ENCODE measurements around the gene SMCO4. TPM values are rescaled to one million over a fixed set of nuclear protein-coding genes. Genes with fewer than 3 reads are reported as not detected.

The SMCO4 gene
- total RNA-seq, 2 experiments from 2014 or later: 6.1 to 6.8 TPM

DNA sequence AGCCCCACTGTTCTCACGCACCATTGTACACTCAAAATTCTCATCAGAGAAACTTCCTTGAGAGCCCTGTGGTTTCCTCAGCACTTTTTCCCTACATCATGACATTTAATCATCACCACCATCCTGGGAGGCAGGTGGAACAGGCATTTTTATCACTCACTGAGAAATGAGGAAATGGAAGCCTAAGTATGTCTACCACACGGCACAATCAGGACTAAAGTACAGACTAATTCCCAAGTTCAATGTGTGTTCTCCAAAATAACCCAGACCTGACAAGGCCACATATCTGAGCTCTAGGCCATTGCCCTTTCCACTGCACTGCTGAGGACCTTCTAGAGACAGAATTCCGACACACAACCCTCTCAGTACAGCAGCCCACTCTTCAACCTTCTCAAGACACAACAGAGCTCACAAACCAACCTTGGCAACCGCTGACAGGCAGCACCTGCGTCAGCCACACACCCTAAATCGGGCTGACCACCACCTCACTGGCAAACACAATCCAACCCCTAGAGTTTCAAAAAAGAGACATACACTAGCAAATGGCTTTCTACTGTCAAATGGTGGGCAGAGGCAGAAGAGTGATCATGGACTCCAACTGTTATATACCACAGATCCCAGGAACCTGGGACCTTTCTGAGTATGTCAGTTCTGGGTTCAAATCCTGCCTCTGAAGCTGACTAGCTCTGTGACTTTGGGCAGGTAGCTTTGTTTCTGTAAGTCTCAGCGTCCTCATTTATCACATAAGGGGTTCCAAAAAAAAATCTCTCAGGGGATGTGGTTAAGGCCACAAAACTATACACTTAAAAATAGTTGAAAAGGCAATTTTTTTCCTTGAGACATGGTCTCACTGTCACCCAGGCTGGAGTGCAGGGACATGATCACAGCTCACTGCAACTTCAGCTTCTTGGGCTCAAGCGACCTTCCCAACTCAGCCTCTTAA lies 16.3 kb downstream of the SMCO4 start:
- Mint-ChIP-seq H3K36me3 (no peaks in the 10 kb centered on the region), H3K9me3 (no peaks in the 10 kb centered on the region), H3K4me3 (no peak overlapping the region), H3K27ac (no peak overlapping the region), H3K4me1 (peaks cover 21% of the 10 kb centered on the region), H3K27me3 (no peaks in the 10 kb centered on the region)
- DNase-seq: no peak

GRCh38 chr11:93526346-93526633 lies 16.9 kb downstream of the SMCO4 start:
- no peak for DNase-seq
- Mint-ChIP-seq H3K36me3 (no peaks in the 10 kb centered on the region), H3K9me3 (no peaks in the 10 kb centered on the region), H3K27me3 (no peaks in the 10 kb centered on the region), H3K27ac (no peak overlapping the region), H3K4me3 (no peak overlapping the region), H3K4me1 (peaks cover 21% of the 10 kb centered on the region)

DNA sequence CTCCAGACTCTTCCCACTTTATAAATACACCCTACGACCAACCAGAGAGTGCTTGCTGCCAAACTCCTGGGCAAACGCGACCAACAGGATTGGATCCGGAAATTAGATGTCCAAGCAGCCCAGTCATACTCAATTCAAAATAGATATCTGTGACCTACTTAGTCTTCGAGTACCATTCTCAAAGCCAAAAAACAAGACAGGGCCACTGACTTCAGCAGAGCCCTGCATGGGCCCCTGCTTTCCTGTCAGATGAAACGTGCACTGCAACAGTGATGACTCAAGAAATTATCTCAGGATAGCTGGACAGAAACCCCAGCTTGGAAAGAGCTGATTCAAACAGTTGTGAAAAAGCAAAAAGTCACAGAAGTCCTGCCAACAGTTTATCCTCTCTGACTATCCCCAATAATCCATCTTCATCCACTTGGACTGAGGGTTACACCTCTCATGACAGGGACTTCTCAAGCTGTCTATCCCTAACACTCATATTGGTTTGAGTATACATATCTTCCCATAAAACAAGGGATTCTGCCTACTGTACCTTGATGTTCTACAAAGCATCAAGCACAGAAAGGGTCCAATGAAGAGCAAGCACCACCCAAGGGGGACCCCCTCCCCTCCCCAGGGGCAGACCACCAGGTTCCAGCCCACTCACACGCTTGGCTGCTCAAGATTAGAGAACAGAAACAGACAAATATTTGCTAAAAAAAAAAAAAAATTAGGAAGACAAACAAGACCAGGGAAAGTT lies 17.4 kb downstream of the SMCO4 start:
- no peaks in the 10 kb centered on the region for H3K27me3 Mint-ChIP-seq
- H3K27ac Mint-ChIP-seq: no peak overlapping the region
- no peak overlapping the region for H3K4me3 Mint-ChIP-seq
- no peaks in the 10 kb centered on the region for H3K9me3 Mint-ChIP-seq
- H3K36me3 Mint-ChIP-seq: no peaks in the 10 kb centered on the region
- no peak for DNase-seq
- peaks cover 26% of the 10 kb centered on the region for H3K4me1 Mint-ChIP-seq

DNA sequence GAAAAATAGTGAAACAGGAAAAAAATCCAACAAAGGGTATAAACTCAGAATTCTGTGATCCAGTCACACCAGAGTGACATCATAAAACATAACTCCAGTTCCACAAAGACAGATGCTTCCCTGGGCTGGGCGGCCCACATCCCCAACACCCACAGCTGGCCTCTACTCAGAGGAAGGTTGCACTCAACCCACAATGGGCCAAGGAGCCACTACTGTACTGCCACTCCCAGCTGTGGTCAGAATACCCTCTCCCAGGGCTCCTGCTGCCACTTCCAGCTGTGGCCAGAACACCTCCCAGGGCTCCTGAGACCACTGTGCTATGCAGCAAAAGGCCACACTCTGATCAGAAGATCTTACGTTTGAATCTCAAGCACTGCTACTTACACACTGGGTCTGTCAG lies 18.3 kb downstream of the SMCO4 start:
- Mint-ChIP-seq H3K4me3 (no peak overlapping the region), H3K27ac (no peak overlapping the region), H3K36me3 (no peaks in the 10 kb centered on the region), H3K9me3 (no peaks in the 10 kb centered on the region), H3K27me3 (no peaks in the 10 kb centered on the region), H3K4me1 (peaks cover 17% of the 10 kb centered on the region)
- no peak for DNase-seq

- no peak overlapping the region for H3K27ac Mint-ChIP-seq
- H3K4me3 Mint-ChIP-seq: no peak overlapping the region
- peaks cover 10% of the 10 kb centered on the region for H3K4me1 Mint-ChIP-seq
Measured at GRCh38 chr11:93524173-93524536, 19.0 kb downstream of the SMCO4 start.

DNA sequence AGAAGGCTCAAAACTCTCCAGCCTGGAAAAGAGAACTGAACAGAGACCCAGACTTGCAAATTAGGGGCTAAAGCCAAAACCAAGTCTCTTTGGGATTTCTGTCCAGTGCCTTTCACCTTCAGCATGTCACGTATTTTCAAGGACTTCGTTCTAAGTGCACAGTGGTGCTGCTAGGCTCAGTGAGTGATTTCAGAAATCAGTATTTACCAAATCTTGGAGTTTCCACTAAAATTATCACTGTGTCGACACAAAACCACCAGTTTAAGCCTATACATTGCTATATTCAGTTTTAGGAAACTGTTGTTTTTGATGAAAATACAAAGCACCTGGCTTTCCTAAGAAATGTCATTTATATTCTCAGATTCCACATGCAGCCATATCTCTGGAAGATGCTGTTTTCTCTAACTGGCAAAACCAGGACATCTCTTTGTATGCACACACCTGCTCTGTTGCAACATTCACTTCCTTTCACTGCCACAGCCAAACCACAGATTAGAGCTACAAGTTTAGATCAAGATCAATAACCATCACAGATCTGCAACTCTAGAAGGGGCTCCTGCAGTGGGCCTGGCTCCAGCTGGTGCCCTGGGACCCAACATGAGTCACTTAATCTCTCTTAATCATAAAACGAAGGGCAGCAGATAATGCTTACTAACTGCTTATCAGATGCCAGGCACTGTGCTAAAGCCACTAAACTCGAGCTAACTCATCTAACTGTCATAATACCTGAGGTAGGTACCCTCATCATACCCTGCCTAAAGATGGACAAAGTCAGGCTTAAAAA lies 22.3 kb downstream of the SMCO4 start:
- no peaks in the 10 kb centered on the region for H3K27me3 Mint-ChIP-seq
- H3K4me1 Mint-ChIP-seq: peaks cover 5% of the 10 kb centered on the region
- no peaks in the 10 kb centered on the region for H3K36me3 Mint-ChIP-seq
- H3K4me3 Mint-ChIP-seq: no peak overlapping the region
- DNase-seq: no peak
- no peaks in the 10 kb centered on the region for H3K9me3 Mint-ChIP-seq
- no peak overlapping the region for H3K27ac Mint-ChIP-seq

More at GRCh38 chr11:93524173-93524536, 19.0 kb downstream of the SMCO4 start:
- Mint-ChIP-seq H3K27me3 (no peaks in the 10 kb centered on the region), H3K9me3 (no peaks in the 10 kb centered on the region), H3K36me3 (no peaks in the 10 kb centered on the region)
- DNase-seq: no peak

DNA sequence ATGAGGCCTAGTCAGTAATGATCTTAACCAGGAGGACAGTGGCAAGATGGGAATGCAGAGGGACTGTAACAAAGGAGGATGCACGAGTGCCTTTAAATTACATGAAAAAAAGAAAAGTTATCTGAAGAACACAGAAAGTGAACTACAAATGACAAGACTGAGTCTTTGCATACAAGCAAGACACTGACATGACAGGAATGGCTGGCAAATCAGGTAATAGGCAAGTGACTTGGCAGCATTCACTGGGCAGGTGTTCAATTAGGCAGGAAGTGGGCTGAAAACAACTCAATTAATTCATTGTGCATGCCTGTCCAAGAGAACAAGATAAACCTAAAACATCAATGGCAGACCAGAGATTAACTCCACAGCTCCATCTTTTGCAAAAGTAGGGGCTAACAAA lies 24.0 kb downstream of the SMCO4 start:
- Mint-ChIP-seq H3K4me1 (peaks cover 5% of the 10 kb centered on the region), H3K27ac (no peak overlapping the region), H3K4me3 (no peak overlapping the region), H3K9me3 (no peaks in the 10 kb centered on the region), H3K27me3 (no peaks in the 10 kb centered on the region), H3K36me3 (no peaks in the 10 kb centered on the region)
- DNase-seq: no peak

GRCh38 chr11:93518081-93518480 lies 25.1 kb downstream of the SMCO4 start:
- no peak overlapping the region for H3K4me3 Mint-ChIP-seq
- H3K36me3 Mint-ChIP-seq: no peaks in the 10 kb centered on the region
- H3K27ac Mint-ChIP-seq: no peak overlapping the region
- no peaks in the 10 kb centered on the region for H3K27me3 Mint-ChIP-seq
- DNase-seq: no peak
- peaks cover 5% of the 10 kb centered on the region for H3K4me1 Mint-ChIP-seq
- H3K9me3 Mint-ChIP-seq: no peaks in the 10 kb centered on the region

DNA sequence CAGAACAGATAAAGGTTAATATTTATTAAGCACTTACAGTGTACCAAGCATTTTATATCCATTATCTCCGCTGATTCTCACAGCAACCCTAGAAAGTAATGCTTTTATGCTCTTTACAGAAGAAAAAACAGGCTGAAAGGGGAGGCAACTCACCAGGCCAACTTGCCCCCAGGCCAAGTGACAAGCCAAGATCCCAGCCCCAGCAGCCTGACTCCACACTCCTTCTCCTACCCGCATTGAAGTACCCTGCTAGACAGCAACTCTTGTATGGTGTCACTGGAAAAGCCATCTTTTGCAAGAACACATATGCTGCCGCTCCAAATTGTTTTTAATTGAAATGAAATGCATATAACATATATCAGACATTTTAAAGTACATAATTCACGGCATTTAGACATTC lies 25.6 kb downstream of the SMCO4 start:
- peaks cover 5% of the 10 kb centered on the region for H3K4me1 Mint-ChIP-seq
- no peaks in the 10 kb centered on the region for H3K36me3 Mint-ChIP-seq
- no peak for DNase-seq
- no peaks in the 10 kb centered on the region for H3K9me3 Mint-ChIP-seq
- no peak overlapping the region for H3K4me3 Mint-ChIP-seq
- H3K27ac Mint-ChIP-seq: no peak overlapping the region
- H3K27me3 Mint-ChIP-seq: no peaks in the 10 kb centered on the region

- DNase-seq: no peak
- Mint-ChIP-seq H3K4me1 (peaks cover 5% of the 10 kb centered on the region), H3K4me3 (no peak overlapping the region), H3K36me3 (no peaks in the 10 kb centered on the region), H3K9me3 (no peaks in the 10 kb centered on the region), H3K27ac (no peak overlapping the region), H3K27me3 (no peaks in the 10 kb centered on the region)
Measured at GRCh38 chr11:93517041-93517440, 26.1 kb downstream of the SMCO4 start.

DNA sequence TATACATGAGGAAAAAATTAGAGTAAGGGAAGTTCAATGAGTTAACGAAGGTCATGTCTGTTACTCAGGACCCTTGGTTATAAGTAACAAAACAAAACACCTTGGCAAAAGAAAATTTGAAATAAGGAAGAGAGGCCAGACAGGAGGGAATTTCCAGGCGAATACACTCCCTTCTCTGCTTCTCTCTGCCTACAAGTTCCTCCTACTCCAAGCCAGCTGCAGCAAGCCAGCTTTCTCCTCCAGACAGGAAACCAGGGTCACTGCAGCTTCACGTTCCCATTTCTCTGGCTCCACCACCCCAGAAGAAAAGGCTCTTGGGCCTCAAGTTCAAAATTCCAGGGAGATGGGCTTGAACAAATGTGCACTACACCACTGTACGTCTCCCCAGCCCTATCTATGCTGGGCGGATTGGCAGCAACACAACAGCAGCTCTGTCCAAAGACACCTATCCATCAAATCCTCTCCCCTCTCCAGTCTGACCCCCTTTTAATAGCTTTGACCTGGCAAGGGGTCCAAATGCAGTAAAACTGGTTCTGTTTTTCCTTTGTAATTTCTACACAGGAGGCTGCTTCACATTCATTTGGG lies 27.7 kb downstream of the SMCO4 start:
- peaks cover 2% of the 10 kb centered on the region for H3K4me1 Mint-ChIP-seq
- H3K36me3 Mint-ChIP-seq: no peaks in the 10 kb centered on the region
- no peak for DNase-seq
- H3K9me3 Mint-ChIP-seq: no peaks in the 10 kb centered on the region
- no peak overlapping the region for H3K27ac Mint-ChIP-seq
- no peak overlapping the region for H3K4me3 Mint-ChIP-seq
- no peaks in the 10 kb centered on the region for H3K27me3 Mint-ChIP-seq

DNA sequence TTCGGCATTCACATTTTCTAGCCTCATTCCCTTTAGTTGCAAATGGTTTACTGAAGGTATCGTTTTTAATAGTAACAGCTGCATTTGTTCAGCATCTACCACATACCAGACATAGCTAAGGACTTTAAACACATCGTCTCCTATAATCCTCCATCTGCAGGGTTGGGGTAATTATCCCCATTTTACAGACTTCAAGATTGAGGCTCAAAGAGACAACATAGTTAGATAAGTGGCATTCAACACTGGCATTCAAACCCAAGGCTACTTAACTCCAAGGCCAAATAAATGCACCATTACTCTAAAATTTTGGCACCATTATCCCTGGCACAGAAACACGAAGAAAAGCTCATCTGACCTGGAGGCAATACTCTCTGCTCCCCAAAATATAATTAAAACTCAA lies 28.5 kb downstream of the SMCO4 start:
- Mint-ChIP-seq H3K27ac (no peak overlapping the region), H3K9me3 (no peaks in the 10 kb centered on the region), H3K4me1 (peaks cover 2% of the 10 kb centered on the region), H3K27me3 (no peaks in the 10 kb centered on the region), H3K36me3 (no peaks in the 10 kb centered on the region), H3K4me3 (no peak overlapping the region)
- DNase-seq: no peak

GRCh38 chr11:93513772-93514171 lies 29.4 kb downstream of the SMCO4 start:
- Mint-ChIP-seq H3K27ac (no peak overlapping the region), H3K9me3 (no peaks in the 10 kb centered on the region), H3K27me3 (no peaks in the 10 kb centered on the region), H3K36me3 (no peaks in the 10 kb centered on the region), H3K4me1 (peaks cover 2% of the 10 kb centered on the region), H3K4me3 (no peak overlapping the region)
- no peak for DNase-seq

GRCh38 chr11:93512949-93513667 lies 30.1 kb downstream of the SMCO4 start:
- no peaks in the 10 kb centered on the region for H3K27me3 Mint-ChIP-seq
- no peak overlapping the region for H3K4me3 Mint-ChIP-seq
- no peak for DNase-seq
- no peak overlapping the region for H3K27ac Mint-ChIP-seq
- no peaks in the 10 kb centered on the region for H3K9me3 Mint-ChIP-seq
- H3K4me1 Mint-ChIP-seq: peaks cover 2% of the 10 kb centered on the region
- H3K36me3 Mint-ChIP-seq: peaks cover 2% of the 10 kb centered on the region

Data from activated naive CD8-positive, alpha-beta T cell treated with anti-CD3 and anti-CD28 coated beads for 36 hours (primary cell).